Breast epithelium (tissue), 4 donors: ENCODE results near the gene SETDB1. TPM values are rescaled to one million over a fixed set of nuclear protein-coding genes. Genes with fewer than 3 reads are reported as not detected.

Experiments used
- DNase-seq, 2 donors: peaks; one replicate each; pipeline ENCODE4 v3.0.0-alpha.2; 2019; ENCODE audit warnings: low spot score in 2 of 2
- H3K27ac ChIP-seq, 2 donors: fragments of 200-600 bp; sonication (generic) in 1 of 2; one replicate each; pipeline ENCODE4 v1.5.1; 2016 to 2019; ENCODE audit warnings: mild to moderate bottlenecking in 1 of 2
- H3K27me3 ChIP-seq, 2 donors: fragments of 200-600 bp; sonication (generic) in 1 of 2; one replicate each; pipeline versions ENCODE4 v1.5.1 to v1.6.0; 2017 to 2019; ENCODE audit warnings: control low read depth in 1 of 2, mild to moderate bottlenecking in 1 of 2
- H3K36me3 ChIP-seq: fragments of 200-600 bp; one replicate; pipeline ENCODE4 v1.5.1; 2019
- H3K4me1 ChIP-seq, 2 donors: fragments of 200-600 bp; sonication (generic); one replicate each; pipeline ENCODE4 v1.5.1; 2016 to 2019; ENCODE audit warnings: control low read depth in 1 of 2
- H3K4me3 ChIP-seq, 3 donors: fragments of 200-600 bp; sonication (generic); 1 replicate in 2 of 3; 2 replicates in 1 of 3; pipeline ENCODE4 v1.5.1; 2016 to 2019; ENCODE audit warnings: mild to moderate bottlenecking in 3 of 3, moderate library complexity in 2 of 3
- H3K9me3 ChIP-seq, 2 donors: fragments of 200-600 bp; sonication (generic) in 1 of 2; one replicate each; pipeline ENCODE4 v1.5.1; 2016 to 2019; ENCODE audit warnings: control low read depth in 1 of 2
- POLR2A ChIP-seq: fragments of 450-650 bp; IDR thresholded peaks from one replicate; pipeline ENCODE4 v1.6.1; 2016; ENCODE audit warnings: antibody characterized with exemption, mild to moderate bottlenecking, moderate library complexity
- POLR2AphosphoS5 ChIP-seq, 3 donors: sonication (generic); formaldehyde crosslinking; IDR thresholded peaks; one replicate each; pipeline ENCODE4 v1.6.1; 2017; ENCODE audit warnings: antibody characterized with exemption in 3 of 3
- intact Hi-C: fragments of 100-400 bp; cut with DNase I; formaldehyde crosslinking; loops from one replicate; pipeline ENCODE4 v1.15.1; 2023; ENCODE audit warnings: low total_unique reads
- total RNA-seq, 3 donors: library from RNA; depleted of rRNA; stranded (reverse); fragments of >200 nt; gene quantifications; one replicate each; pipeline ENCODE4 v1.1.0, GENCODE V29; 2016
- TF ChIP-seq, protein P1 (sequence below), 3 donors: fragments of 450-650 bp; IDR thresholded peaks; one replicate each; pipeline ENCODE4 v1.5.1; 2016 to 2017; ENCODE audit warnings: antibody characterized with exemption in 3 of 3, mild to moderate bottlenecking in 3 of 3, moderate library complexity in 3 of 3

The SETDB1 gene
- total RNA-seq, 3 donors from 2014 or later, result 33.4 to 44.6 (median 41.0) TPM

DNA sequence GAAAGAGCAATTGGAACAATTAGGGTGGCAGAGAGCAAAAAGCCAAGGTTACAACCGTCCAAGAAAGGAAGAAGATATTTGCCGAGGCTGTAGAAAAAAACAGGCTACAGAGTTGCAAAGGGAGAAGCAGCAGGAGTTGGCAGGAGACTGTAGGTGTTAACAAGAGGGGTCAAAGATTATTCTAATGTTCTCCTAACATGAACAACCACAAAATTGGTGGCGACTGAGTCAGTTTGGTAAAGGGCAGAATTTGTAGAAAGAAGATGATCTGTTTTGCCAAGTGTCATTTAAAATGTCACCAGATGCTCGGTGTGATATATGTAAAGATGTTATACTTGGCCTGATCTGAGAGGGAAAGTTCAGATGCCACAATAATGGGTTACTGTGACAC is 81.7 kb downstream of the SETDB1 start:
- DNase-seq, result no peak
- intact Hi-C loops, result no loop called here
- peak overlapping the region; percentile 60 to 83 (median 66) for H3K4me3 ChIP-seq
- no peaks in the 10 kb centered on the region for H3K27me3 ChIP-seq
- H3K36me3 ChIP-seq, result no peaks in the 10 kb centered on the region
- peaks cover 0 to 29% of the 10 kb centered on the region in 2 donors for H3K4me1 ChIP-seq
- TF ChIP-seq, protein P1, sequence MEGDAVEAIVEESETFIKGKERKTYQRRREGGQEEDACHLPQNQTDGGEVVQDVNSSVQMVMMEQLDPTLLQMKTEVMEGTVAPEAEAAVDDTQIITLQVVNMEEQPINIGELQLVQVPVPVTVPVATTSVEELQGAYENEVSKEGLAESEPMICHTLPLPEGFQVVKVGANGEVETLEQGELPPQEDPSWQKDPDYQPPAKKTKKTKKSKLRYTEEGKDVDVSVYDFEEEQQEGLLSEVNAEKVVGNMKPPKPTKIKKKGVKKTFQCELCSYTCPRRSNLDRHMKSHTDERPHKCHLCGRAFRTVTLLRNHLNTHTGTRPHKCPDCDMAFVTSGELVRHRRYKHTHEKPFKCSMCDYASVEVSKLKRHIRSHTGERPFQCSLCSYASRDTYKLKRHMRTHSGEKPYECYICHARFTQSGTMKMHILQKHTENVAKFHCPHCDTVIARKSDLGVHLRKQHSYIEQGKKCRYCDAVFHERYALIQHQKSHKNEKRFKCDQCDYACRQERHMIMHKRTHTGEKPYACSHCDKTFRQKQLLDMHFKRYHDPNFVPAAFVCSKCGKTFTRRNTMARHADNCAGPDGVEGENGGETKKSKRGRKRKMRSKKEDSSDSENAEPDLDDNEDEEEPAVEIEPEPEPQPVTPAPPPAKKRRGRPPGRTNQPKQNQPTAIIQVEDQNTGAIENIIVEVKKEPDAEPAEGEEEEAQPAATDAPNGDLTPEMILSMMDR (IDR thresholded peaks at IDR 0.05), result no peak
- TF ChIP-seq POLR2A (no peak), POLR2AphosphoS5 (IDR thresholded peaks at IDR 0.05) (no peak)
- H3K9me3 ChIP-seq, result no peaks in the 10 kb centered on the region
- peak overlapping the region; percentile 94 to 96 for H3K27ac ChIP-seq

DNA sequence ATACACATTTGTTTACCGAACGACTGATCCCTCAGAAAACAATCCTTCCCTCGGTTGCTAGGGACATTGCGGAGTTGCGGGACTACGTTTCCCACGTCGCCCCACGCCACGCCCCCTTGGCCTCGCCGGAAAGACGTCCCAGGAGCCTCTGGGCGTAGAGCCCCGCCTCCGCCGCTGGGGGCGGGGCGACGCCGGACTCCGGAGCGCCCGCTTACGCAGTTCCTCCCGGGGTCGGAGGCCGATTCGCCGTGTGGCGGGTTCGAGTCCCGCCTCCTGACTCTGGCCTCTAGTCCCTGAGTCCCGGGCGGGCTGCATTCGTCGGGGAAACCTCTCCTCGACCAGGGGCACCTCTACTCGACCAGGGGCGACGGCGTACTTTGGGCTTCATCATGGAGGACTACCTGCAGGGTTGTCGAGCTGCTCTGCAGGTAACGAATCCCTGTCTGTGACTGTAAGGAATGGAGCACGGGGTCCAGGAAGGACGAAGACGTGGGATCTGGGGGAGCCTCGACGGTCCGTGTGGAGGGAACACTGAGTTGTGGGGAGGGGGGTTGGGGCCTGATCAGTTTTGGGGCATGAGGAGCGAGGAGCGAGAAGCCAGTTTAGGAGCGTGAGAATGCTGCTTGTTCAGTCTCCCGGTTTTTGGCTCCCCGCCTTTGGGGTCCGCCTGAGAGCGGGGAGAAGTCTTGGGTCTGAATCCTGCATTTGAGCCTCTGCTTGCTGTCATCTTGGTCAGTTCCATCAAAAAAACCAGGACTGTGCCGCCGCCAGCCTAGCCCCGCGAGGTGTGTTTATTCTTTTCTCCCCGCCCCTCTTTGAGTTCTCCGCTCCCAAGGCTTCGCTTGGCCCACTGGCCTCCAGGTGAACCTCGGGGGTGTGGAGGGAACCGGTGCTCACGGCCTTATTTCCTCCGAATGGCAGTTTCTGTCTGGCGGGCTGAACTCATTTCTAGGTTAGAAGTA is 82.4 kb downstream of the SETDB1 start, which contains the start of gene PRUNE1:
TSS of gene PRUNE1 (plus strand) at position 206 of the 962 bp plus-strand sequence. CDS start at position 390, 184 bp downstream.
- intact Hi-C loops, result no loop called here
- H3K36me3 ChIP-seq, result no peaks in the 10 kb centered on the region
- peaks cover 0 to 25% of the 10 kb centered on the region in 2 donors for H3K4me1 ChIP-seq

DNA sequence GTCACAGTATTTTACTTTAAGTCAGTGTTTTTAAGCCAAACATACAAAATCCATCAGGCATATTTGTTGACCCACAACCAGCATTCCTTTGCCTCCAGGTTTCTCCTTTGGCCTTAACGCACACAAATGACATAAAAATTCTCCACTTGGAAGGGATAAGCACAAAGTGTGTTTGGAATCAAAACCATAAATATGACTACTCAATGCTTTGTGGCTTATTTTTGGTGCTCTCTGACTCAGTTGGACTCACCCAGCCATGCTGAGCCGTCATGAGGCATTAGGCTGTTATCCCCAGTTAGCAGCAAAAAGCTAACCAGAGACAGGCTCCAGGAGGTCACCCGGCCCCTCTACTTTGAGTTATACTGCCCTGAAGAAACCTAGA is 83.0 kb downstream of the SETDB1 start:
- TF ChIP-seq, protein P1 (IDR thresholded peaks at IDR 0.05), result no peak
- no peak for TF ChIP-seq POLR2AphosphoS5 (IDR thresholded peaks at IDR 0.05)
- no peak for TF ChIP-seq POLR2A
- H3K27me3 ChIP-seq, result no peaks in the 10 kb centered on the region
- intact Hi-C loops, result no loop called here
- no peak for DNase-seq
- peaks cover 0 to 19% of the 10 kb centered on the region in 2 donors for H3K4me1 ChIP-seq
- peak overlapping the region; percentile 94 to 96 for H3K27ac ChIP-seq
- no peaks in the 10 kb centered on the region for H3K9me3 ChIP-seq
- peak overlapping the region; percentile 60 to 83 (median 66) for H3K4me3 ChIP-seq
- no peaks in the 10 kb centered on the region for H3K36me3 ChIP-seq

More for the DNA sequence above, 82.4 kb downstream of the SETDB1 start, which contains the start of gene PRUNE1:
- DNase-seq, result peak; percentile 93 to 96
- Histone ChIP-seq H3K4me3 (peak within 1 kb of the TSS; percentile 60 to 83 (median 66)), H3K27ac (peak within 1 kb of the TSS; percentile 94 to 96), H3K9me3 (no peaks in the 10 kb centered on the region), H3K27me3 (no peaks in the 10 kb centered on the region)
- TF ChIP-seq POLR2AphosphoS5 (IDR thresholded peaks at IDR 0.05) (peak; percentile 73 to 86 (median 83)), POLR2A (peak; percentile 66)
- TF ChIP-seq, protein P1 (IDR thresholded peaks at IDR 0.05), result peak in 1 of 3 donors; percentile 8

DNA sequence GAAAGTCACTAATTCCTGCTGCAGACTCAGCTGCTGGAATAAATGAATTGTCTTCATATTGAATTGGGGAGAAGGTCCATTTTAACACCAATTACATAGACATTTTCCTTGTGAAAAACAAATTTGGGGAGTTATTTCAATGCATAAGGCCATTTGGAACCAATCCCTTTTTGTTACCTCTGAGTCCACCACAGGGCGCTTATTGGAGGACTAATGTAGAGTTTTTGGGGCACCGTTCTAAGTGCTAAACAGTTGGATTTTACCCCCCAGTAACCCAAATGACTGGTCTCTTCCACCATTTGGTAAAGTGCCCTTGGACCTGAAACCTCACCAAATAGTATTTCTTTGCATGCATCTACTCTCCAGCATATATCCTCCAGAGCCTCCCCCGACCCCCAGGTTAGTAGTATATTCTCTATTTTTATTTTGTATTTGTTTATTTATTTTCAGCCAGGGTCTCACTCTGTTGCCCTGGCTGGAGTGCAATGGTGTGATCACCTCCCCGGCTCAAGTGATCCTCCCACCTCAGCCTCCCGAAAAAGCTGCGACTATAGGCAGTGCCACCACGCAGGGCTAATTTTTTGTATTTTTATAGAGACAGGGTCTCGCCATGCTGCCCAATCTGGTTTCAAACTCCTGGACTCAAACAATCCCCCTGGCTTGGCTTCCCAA is 83.6 kb downstream of the SETDB1 start:
- intact Hi-C loops, result no loop called here
- Histone ChIP-seq H3K27me3 (no peaks in the 10 kb centered on the region), H3K9me3 (no peaks in the 10 kb centered on the region), H3K36me3 (no peaks in the 10 kb centered on the region), H3K27ac (peak overlapping the region in 1 of 2 donors; percentile 94), H3K4me3 (peak overlapping the region in 2 of 3 donors; percentile 66 to 83), H3K4me1 (peaks cover 0 to 18% of the 10 kb centered on the region in 2 donors)
- DNase-seq, result no peak
- no peak for TF ChIP-seq POLR2AphosphoS5 (IDR thresholded peaks at IDR 0.05)
- TF ChIP-seq POLR2A, result no peak
- TF ChIP-seq, protein P1 (IDR thresholded peaks at IDR 0.05), result no peak
